Mammary epithelial cell (primary cell): ENCODE data around the gene WDR6.

Experiments used
- CTCF ChIP-seq, 2 donors: IDR thresholded peaks in 1 of 2; conservative IDR thresholded peaks in 1 of 2; 2 replicates each; pipeline ENCODE4 v1.5.1; 2011 to 2012; ENCODE audit warnings: inconsistent platforms in 2 of 2, low read length in 2 of 2, mild to moderate bottlenecking in 2 of 2, control low read depth in 1 of 2, low read depth in 1 of 2; ENCODE audit not compliant: insufficient read depth in 1 of 2; ENCODE audit errors: extremely low read depth in 1 of 2
- EZH2 ChIP-seq: IDR thresholded peaks from 2 replicates; pipeline ENCODE4 v1.6.1; 2012; ENCODE audit warnings: low read length, inconsistent platforms, borderline replicate concordance

GRCh38 chr3:48983096-48983495 is 24.1 kb upstream of the WDR6 start:
- TF ChIP-seq CTCF (conservative IDR thresholded peaks at IDR 0.05 in 1 of 2, IDR thresholded peaks at IDR 0.05 in 1 of 2; ENCODE audit: extremely low read depth in 1 of 2, insufficient read depth in 1 of 2, low read depth in 1 of 2, low read length in 2 of 2): no peak
- TF ChIP-seq EZH2: no peak
